ENCODE measurements around the gene RASSF8. TPM values are rescaled to one million over a fixed set of nuclear protein-coding genes. Genes with fewer than 3 reads are reported as not detected.
"Not testable (repeated sequence)": the region's sequence is repeated elsewhere in the genome, so short reads cannot be mapped to it uniquely, and the experiment has no call there.

Gene RASSF8
- total RNA-seq, 1 experiment from 2014 or later = not detected

GRCh38 chr12:26057271-26057670 lies 98.8 kb downstream of the RASSF8 start:
- DNase-seq (ENCODE audit: low spot score) = not testable (repeated sequence)

DNA sequence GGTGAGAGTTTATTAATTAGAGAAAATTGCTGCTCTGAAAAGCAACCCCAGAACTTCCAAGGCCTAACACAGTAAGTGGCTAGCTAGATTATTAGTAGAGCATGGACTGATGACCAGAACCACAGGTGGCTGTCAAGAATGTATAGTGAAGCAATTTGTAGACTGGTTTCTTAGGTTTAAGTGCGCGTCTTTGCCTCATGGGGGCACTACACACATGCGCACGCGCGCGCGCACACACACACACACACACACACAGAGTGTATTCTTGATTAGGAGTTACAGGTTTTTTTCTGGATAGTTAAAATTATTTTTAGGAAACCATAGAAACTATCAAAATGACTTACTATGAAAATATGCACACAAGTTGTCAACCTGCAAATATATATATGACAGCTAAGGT lies 99.8 kb downstream of the RASSF8 start:
- peak; percentile 34 for DNase-seq (ENCODE audit: low spot score)

DNA sequence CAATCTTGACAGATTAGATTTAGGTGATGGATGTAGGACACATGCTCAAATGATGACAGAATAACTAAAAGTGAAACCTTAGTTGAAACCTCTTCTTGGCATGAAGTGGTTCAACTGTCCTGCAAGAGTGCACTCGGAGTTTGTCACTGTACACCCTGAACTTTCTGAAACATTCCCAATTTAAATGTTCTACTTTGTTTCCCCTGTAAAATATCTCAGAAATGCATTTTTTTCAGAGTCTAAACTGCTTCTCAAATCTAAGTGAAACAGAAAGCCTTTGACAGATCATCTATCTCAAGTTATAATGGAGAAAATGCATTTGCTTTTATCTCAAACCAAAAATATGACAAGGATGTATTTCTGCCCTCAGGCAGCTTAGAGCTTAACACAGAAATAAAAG lies 100.3 kb downstream of the RASSF8 start:
- DNase-seq (ENCODE audit: low spot score) = no peak

- no peak for DNase-seq (ENCODE audit: low spot score)
Measured at GRCh38 chr12:26062006-26062405, 103.5 kb downstream of the RASSF8 start.

GRCh38 chr12:26062566-26062965 lies 104.1 kb downstream of the RASSF8 start:
- no peak for DNase-seq (ENCODE audit: low spot score)

GRCh38 chr12:26065451-26065850 lies 107.0 kb downstream of the RASSF8 start:
- DNase-seq (ENCODE audit: low spot score) = no peak

DNA sequence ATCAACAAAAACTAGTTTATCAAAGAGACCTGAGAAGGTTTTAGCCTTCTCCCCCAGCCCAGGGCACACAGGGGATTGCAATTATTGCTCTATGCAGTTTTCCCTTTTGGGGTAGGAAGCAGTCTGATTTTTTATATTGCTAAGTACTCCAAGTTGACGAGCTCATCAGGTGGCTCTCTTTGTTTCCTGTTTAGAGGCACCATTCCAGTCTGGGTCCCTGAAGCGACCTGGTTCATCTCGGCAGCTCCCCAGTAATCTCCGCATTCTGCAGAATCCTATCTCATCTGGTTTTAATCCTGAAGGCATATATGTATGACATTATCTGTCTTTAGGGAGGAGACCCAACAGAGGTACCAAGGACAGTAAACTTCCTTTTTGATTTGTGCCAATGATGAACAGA lies 110.0 kb downstream of the RASSF8 start:
- DNase-seq (ENCODE audit: low spot score) = no peak

- DNase-seq (ENCODE audit: low spot score) = no peak
Measured at GRCh38 chr12:26069796-26070195, 111.3 kb downstream of the RASSF8 start.

DNA sequence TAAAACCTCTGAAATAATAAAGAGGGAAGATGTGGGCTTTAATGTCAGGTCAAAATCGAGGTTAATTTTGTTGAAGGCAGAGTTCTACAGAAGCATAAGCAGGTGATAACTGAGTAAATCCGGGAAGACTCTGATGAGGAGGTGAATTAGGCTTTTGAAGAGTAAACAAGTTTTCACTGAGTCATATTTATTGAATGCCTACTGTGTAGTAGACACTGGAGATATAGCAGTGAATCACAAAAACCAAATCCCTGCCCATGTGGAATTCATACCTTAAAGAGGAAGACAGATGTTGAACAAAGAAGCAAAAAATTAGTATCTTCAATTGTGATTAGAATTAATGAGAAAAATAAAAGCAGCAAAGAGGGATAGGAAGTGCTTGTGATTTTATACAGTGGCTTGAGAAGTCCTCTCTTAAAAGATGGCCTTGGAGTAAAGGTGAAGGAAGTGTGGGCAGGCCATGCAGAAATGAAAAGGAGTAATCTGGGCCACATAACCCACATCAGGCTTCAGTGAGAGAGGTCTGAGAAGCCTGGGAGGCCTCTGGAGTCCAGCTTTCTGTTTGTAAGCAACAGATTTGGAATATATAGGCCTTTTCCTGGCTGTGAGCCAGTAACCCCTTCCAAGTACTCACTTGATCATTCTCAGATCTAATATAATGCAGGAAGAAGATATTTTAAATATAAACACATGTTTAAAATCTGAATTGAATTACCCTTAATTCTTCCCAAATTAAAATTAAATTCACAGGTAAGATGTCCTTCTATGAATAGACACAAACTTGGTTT lies 119.6 kb downstream of the RASSF8 start:
- no peak for DNase-seq (ENCODE audit: low spot score)

DNA sequence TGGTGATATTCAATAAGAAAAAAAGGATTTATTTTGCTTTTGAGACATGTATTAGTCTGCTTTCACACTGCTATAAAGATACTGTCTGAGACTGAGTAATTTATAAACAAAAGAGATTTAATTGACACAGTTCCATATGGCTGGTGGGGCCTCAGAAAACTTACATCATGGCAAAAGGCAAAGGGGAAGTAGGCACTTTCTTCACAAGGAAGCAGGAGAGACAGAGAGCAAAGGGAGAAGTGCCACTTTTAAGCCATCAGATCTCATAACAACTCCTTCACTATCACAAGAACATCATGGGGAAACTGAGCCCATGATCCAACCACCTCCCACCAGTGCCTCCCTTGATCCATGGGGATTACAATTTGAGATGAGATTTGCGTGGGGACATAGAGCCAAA lies 122.4 kb downstream of the RASSF8 start:
- no peak for DNase-seq (ENCODE audit: low spot score)

- DNase-seq (ENCODE audit: low spot score) = no peak
Measured at GRCh38 chr12:26086936-26087335, 128.5 kb downstream of the RASSF8 start.

- DNase-seq (ENCODE audit: low spot score) = no peak
Measured at GRCh38 chr12:26088998-26089397, 130.5 kb downstream of the RASSF8 start.

DNA sequence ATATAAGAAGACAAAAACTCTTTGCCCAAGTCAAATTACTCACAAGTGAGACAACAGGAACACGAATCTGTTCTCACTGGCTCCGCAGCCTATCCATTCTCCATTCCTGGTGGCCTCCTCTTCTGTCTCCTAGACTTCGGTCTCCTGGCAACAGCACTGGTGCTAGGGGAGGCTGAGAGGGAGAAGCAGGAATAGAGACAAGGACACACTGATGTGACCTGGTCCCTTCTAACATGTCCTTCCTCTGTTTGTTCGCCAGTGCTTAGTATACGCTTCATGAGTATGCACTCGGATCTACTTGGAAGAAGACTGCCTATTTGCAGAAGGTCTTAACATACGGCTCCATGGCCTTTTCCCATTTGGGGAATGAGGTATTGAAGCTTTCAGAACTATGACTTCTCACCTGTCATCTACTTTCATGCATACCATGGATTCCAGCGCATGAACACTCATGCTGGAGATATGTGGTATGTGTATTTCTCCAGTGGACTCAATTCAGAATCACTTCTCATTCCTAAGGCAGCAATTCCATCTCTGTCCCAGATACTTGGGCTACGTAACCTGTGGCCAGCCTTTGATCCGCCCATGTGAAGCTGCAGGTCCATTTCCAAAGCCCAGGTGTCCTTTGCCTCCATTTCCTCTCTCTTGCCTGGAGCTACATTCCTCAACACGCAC lies 132.5 kb downstream of the RASSF8 start:
- peak; percentile 51 for DNase-seq (ENCODE audit: low spot score)

- DNase-seq (ENCODE audit: low spot score) = no peak
Measured at GRCh38 chr12:26091822-26092221, 133.3 kb downstream of the RASSF8 start.

GRCh38 chr12:26092346-26093105 lies 134.0 kb downstream of the RASSF8 start:
- DNase-seq (ENCODE audit: low spot score) = no peak

DNA sequence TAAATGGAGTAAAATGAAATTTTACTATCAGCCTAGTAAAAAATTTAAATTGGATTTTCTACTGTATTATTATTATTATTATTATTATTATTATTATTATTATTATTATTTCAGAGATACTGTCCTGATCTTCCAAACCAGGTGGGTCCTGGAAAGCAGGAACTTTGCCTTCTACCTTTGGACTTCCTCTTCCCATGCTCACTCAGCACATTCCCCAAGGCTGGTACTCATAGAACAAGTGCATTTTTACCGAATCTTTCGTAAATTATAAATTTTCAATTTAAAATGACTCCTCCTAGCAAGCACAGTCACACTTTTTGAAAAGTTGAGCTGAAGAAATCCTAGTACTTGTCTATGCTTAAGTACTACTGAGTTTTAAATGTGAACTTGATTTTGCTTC lies 136.7 kb downstream of the RASSF8 start:
- no peak for DNase-seq (ENCODE audit: low spot score)

DNA sequence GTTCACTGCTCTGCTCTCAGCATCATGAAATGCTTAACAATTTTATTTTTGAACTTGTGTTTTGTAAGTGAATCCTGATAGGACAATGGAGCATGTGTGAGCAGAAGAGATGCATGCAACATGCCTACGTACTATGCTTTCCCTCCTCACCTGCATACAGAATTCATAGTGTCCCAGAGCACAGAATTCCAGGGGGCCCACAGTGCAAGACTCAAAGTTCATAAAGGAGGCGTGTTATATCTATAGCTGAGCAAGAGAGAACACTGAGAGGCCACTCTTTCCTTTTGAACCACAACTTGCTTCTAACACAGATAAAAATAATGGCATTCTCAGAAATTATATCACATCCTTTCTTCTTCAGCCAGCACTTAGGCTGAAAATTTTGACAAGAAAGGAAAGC lies 137.6 kb downstream of the RASSF8 start:
- DNase-seq (ENCODE audit: low spot score) = no peak

DNA sequence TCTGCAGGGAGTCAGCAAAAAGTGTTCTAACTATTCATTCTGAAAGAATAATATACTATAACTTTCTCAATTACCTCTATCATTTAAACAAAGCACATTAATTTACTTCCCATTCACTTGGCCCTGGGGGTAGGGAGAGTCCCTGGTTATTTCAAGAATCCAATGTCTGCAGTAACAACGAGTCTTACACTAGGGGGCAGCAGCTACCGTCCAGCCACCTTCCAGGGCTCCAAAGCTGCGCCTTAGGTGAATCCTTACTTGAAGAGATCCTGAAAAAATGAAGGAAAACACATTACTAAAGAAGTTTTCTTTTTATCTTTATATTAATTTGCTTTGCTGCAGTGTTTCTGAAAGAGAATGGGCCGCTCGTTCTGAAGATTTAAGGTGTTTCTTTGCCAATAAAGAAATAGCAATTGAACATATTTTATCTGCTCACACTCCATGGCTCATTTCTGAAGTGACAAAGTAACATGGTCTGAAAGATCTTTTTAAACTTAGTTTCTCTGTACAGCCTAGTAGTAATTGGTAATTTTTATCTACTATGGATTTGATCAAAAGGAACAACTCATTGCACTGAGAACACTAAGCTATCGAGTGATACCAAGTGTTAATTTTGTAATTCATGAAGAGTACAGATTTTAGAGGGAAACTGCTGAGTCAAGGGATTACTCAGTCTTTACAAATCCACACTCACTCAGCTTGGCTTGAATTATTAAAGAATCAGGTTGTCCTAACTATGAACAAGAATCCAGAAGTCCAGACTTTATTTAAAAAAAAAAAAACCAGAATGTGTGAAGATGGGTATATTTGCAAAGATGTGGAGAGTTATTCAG lies 138.8 kb downstream of the RASSF8 start:
- DNase-seq (ENCODE audit: low spot score) = peak; percentile 94

GRCh38 chr12:26100666-26101349 lies 142.3 kb downstream of the RASSF8 start:
- no peak for DNase-seq (ENCODE audit: low spot score)

DNA sequence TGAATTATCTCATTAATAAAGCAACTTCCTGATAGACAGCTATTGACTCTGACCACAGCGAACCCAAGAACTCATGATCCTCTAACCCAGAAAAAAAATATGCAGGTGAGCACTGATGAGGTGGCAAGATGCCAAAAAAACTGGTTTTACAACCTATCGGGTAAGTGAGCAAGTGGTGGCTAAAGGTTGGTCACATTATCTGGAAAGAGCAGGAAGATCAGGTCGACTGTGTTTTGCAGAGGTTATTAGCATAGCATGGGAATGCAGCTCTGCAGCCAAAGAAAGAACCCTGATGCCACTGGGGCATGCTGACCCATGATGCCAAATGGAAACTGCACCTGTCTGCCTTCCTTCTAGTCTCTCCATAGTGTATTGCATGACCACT lies 142.9 kb downstream of the RASSF8 start:
- peak; percentile 100 for DNase-seq (ENCODE audit: low spot score)

DNA sequence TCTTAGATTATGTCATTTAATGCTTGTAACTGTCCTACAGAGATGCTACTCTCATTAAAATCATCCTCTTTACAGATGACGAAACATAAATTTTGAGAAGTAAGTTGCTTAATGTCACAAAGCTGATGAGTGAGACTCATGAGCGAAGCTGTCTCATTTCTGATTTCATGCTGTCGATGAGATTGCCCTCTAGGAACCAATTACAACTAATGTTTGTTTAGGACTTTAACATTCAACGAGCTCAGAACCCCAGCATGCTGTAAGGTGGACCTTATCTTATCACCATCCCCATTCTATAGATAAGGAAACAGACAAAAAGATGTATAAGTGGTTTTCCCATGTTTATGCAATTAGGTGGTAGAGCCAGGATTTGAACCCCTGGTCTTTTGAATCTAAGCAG lies 143.3 kb downstream of the RASSF8 start:
- DNase-seq (ENCODE audit: low spot score) = no peak
